Measurements from ENCODE around the gene FHIP1B.

Gene FHIP1B

GRCh38 chr11:6204706-6205105 is 29.7 kb downstream of the FHIP1B start:
- TF ChIP-seq CTCF (IDR thresholded peaks at IDR 0.05; ENCODE audit: borderline replicate concordance, insufficient read depth, low read depth, low read length): no peak
- H3K4me3 ChIP-seq (ENCODE audit: low read depth, low read length): no peak overlapping the region

- no peak for TF ChIP-seq CTCF (IDR thresholded peaks at IDR 0.05; ENCODE audit: borderline replicate concordance, insufficient read depth, low read depth, low read length)
- no peak overlapping the region for H3K4me3 ChIP-seq (ENCODE audit: low read depth, low read length)
Observed at GRCh38 chr11:6203327-6203726, 31.1 kb downstream of the FHIP1B start.

GRCh38 chr11:6202041-6202440 is 32.4 kb downstream of the FHIP1B start:
- TF ChIP-seq CTCF (IDR thresholded peaks at IDR 0.05; ENCODE audit: borderline replicate concordance, insufficient read depth, low read depth, low read length): no peak
- H3K4me3 ChIP-seq (ENCODE audit: low read depth, low read length): no peak overlapping the region

GRCh38 chr11:6201481-6201880 is 33.0 kb downstream of the FHIP1B start:
- H3K4me3 ChIP-seq (ENCODE audit: low read depth, low read length): no peak overlapping the region
- TF ChIP-seq CTCF (IDR thresholded peaks at IDR 0.05; ENCODE audit: borderline replicate concordance, insufficient read depth, low read depth, low read length): no peak

GRCh38 chr11:6200975-6201374 is 33.5 kb downstream of the FHIP1B start:
- no peak for TF ChIP-seq CTCF (IDR thresholded peaks at IDR 0.05; ENCODE audit: borderline replicate concordance, insufficient read depth, low read depth, low read length)
- no peak overlapping the region for H3K4me3 ChIP-seq (ENCODE audit: low read depth, low read length)

- no peak for TF ChIP-seq CTCF (IDR thresholded peaks at IDR 0.05; ENCODE audit: borderline replicate concordance, insufficient read depth, low read depth, low read length)
- no peak within 1 kb of the TSS for H3K4me3 ChIP-seq (ENCODE audit: low read depth, low read length)
Observed at GRCh38 chr11:6199174-6199810, 35.1 kb downstream of the FHIP1B start, which contains the start of gene OR52W1. Gene OR52W1 (plus strand): TSS chr11:6199224. CDS start chr11:6199224, 0 bp downstream.

GRCh38 chr11:6197466-6198200 is 36.8 kb downstream of the FHIP1B start:
- no peak for TF ChIP-seq CTCF (IDR thresholded peaks at IDR 0.05; ENCODE audit: borderline replicate concordance, insufficient read depth, low read depth, low read length)

More at GRCh38 chr11:6197466-6198200, 36.8 kb downstream of the FHIP1B start:
- no peak overlapping the region for H3K4me3 ChIP-seq (ENCODE audit: low read depth, low read length)
